ENCODE data around the gene ARMC6.

DNA sequence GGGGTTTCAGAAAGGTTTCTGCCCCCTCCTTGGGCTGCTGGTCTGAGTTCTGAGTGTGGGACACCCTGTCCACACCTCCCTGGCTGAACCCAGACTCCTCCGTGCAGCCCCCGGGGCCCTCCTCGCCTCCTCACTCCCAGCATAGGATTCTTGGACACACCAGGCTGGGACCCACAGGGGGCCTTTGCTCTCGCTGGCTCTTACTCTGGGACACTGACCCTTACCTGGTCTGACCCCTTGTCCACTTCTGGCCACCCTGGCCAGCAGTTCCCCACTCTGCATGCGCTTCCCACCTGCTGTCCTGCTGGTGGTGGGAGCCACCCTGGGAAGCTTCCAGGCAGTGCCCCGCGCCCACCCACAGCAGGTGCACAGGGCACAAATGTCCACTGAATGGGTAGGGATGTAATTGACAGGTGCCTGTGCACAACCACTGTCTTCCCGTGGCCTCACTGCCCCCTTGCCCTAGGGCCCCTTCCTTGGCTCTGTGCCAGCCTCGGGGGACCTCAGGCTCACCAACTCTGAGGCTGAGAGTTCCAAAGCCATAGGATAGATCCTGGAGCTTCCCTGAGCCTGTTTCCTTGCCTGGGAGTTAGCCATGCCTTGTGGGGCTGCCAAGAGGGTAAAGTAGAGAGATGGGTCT, 23.4 kb downstream of the ARMC6 start:
- TF ChIP-seq ATF3 (IDR thresholded peaks at IDR 0.05) (no peak), CTCF (IDR thresholded peaks at IDR 0.05; ENCODE audit: low read depth, low read length, missing input control) (no peak), TAF1 (conservative IDR thresholded peaks at IDR 0.05) (no peak), GABPA (IDR thresholded peaks at IDR 0.05 in 1 of 2, conservative IDR thresholded peaks at IDR 0.05 in 1 of 2) (no peak), RAD21 (IDR thresholded peaks at IDR 0.05) (no peak), REST (IDR thresholded peaks at IDR 0.05) (no peak)
